Measurements from ENCODE around the gene EVX2. TPM values are rescaled to one million over a fixed set of nuclear protein-coding genes. Genes with fewer than 3 reads are reported as not detected.

EVX2 gene
- total RNA-seq, 1 donor from 2014 or later: 0.10 TPM

GRCh38 chr2:176117162-176117822 lies 33.5 kb upstream of the EVX2 start:
- Mint-ChIP-seq H3K27me3 (peaks cover 97% of the 10 kb centered on the region), H3K9me3 (peaks cover 6% of the 10 kb centered on the region), H3K4me1 (ENCODE audit: unreplicated experiment) (no peaks in the 10 kb centered on the region), H3K27ac (no peak overlapping the region), H3K36me3 (peaks cover 9% of the 10 kb centered on the region), H3K4me3 (no peak overlapping the region)
- no peak for DNase-seq (ENCODE audit: extremely low spot score, unreplicated experiment)
- TF ChIP-seq CTCF (conservative IDR thresholded peaks at IDR 0.05): no peak

DNA sequence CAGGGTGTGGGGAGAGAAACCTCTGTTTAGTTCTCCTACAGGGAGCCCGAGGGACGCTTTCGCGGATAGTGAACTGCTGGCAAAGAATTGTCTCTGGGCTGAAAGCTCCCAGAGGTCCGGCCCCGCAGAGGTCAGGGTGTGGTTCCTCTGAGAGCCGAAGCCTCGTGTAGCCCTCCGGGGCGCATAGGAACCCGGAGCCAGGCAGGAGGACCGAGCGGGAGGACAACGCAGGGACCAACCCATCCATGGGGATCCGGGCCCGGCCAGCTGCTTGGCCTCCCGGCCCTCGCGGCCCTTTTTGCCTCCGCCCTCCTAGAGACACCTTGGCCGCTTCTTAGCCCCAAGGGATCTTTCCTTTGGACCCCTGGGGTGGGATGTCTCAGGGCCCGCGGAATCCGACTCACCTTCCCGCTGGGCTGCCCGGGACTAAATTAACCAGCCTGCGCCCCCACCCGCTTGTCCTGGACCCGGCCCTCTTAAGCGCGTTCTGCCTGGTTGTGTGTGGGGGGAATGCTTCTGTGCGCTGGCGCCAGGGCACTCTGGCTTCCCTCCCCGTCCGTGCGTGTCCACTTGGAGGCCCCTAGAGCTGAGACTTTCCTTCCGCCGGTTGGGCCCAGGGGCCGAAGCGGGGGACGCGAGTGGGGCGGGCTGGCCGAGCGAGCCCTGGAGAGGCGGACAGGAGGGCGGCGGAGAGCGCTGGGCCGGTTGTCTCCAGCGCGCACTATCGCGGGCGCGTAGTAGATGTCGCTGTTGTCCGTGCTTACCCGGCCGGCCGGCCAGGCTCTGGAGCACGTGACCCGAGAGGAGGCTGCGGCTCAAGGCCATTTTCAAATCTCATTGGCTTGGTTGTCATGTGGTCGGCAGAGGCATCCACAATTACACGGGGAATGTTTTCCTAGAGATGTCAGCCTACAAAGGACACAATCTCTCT lies 32.4 kb upstream of the EVX2 start, which contains the start of gene HOXD10:
TSS of gene HOXD10 (plus strand) at position 896 of the 931 bp plus-strand sequence. CDS start 56 bp downstream, outside the sequence.
- peak within 1 kb of the TSS; percentile 58 for H3K4me3 Mint-ChIP-seq

DNA sequence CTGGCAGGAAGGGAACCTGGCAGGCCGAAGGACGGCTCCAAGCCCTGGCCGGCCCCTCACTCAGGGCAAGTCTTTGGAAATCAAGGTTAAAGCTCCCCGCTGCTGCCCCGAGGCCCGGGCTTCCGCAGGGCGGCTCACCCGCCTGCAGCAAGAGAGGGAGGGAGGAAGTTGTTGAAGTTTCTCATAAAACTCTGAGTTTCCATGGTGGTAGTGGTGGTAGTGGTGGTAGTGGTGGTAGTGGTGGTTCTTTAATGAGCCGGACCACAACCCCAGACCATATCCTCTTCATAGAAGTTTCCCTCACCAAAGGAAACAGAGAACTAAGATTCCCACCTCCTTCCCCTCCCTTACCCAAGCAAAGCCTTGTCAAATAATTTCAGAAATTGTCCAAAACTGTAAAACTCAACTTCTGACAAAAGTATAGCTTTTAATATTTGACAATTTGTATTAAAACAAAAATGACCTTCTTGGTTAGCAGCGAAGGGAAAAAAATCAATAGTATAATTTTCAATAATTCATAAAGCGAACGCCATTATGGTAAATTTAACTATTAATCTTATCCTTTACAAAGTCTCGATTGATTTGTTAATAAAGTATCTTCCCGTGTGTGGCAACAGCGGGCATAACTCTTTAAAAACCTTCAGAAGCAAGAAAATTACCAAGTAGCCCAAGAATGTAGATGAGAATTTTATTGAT lies 31.3 kb upstream of the EVX2 start:
- no peak for TF ChIP-seq CTCF (conservative IDR thresholded peaks at IDR 0.05)
- H3K4me1 Mint-ChIP-seq (ENCODE audit: unreplicated experiment): no peaks in the 10 kb centered on the region
- peaks cover 6% of the 10 kb centered on the region for H3K9me3 Mint-ChIP-seq
- DNase-seq (ENCODE audit: extremely low spot score, unreplicated experiment): peak; percentile 54
- peaks cover 99% of the 10 kb centered on the region for H3K27me3 Mint-ChIP-seq
- H3K27ac Mint-ChIP-seq: no peak overlapping the region
- no peak overlapping the region for H3K4me3 Mint-ChIP-seq
- H3K36me3 Mint-ChIP-seq: peaks cover 9% of the 10 kb centered on the region

More for the DNA sequence above, 32.4 kb upstream of the EVX2 start, which contains the start of gene HOXD10:
- peaks cover 6% of the 10 kb centered on the region for H3K9me3 Mint-ChIP-seq
- H3K4me1 Mint-ChIP-seq (ENCODE audit: unreplicated experiment): no peaks in the 10 kb centered on the region
- H3K36me3 Mint-ChIP-seq: peaks cover 9% of the 10 kb centered on the region
- peak; percentile 51 for TF ChIP-seq CTCF (conservative IDR thresholded peaks at IDR 0.05)
- H3K27ac Mint-ChIP-seq: no peak within 1 kb of the TSS
- no peak for DNase-seq (ENCODE audit: extremely low spot score, unreplicated experiment)
- H3K27me3 Mint-ChIP-seq: peaks cover 99% of the 10 kb centered on the region

GRCh38 chr2:176114120-176114929 lies 30.6 kb upstream of the EVX2 start:
- no peak for DNase-seq (ENCODE audit: extremely low spot score, unreplicated experiment)
- peak overlapping the region; percentile 18 for H3K27ac Mint-ChIP-seq
- H3K27me3 Mint-ChIP-seq: peaks cover 99% of the 10 kb centered on the region
- peaks cover 6% of the 10 kb centered on the region for H3K9me3 Mint-ChIP-seq
- H3K4me1 Mint-ChIP-seq (ENCODE audit: unreplicated experiment): no peaks in the 10 kb centered on the region
- no peak for TF ChIP-seq CTCF (conservative IDR thresholded peaks at IDR 0.05)
- H3K36me3 Mint-ChIP-seq: peaks cover 5% of the 10 kb centered on the region
- H3K4me3 Mint-ChIP-seq: no peak overlapping the region
